Activated CD4-positive, alpha-beta T cell treated with anti-CD3 and anti-CD28 coated beads for 36 hours (primary cell): ENCODE results near the gene FAM135A. TPM values are rescaled to one million over a fixed set of nuclear protein-coding genes. Genes with fewer than 3 reads are reported as not detected.
A peak's percentile ranks its signal among the peaks of the same experiment; 100 is the strongest.
"Not testable (repeated sequence)": the region's sequence is repeated elsewhere in the genome, so short reads cannot be mapped to it uniquely, and the experiment has no call there.

Experiments
- ATAC-seq: fragments of 200-7000 bp; cut with Tn5 transposase; one replicate; pipeline ENCODE4 v1.10.0; 2021; ENCODE audit warnings: mild to moderate bottlenecking, moderate library complexity
- CTCF ChIA-PET: fragments of 350-600 bp; sonication (Branson Sonifier 250); formaldehyde crosslinking; loops from one replicate; lab custom pipeline; 2021; ENCODE audit warnings: antibody characterized with exemption; lab: Charles Lee
- POLR2A ChIA-PET: fragments of 350-600 bp; sonication (Branson Sonifier 250); formaldehyde crosslinking; loops from one replicate; lab custom pipeline; 2021; ENCODE audit warnings: antibody characterized with exemption, inconsistent platforms; lab: Charles Lee
- DNase-seq: peaks from one replicate; pipeline ENCODE4 v3.0.0-alpha.2; 2020
- H3K27ac Mint-ChIP-seq: one replicate; pipeline ENCODE4 v1.8.0; 2021; ENCODE audit warnings: mixed read lengths
- H3K27me3 Mint-ChIP-seq: one replicate; pipeline ENCODE4 v1.8.0; 2021; ENCODE audit warnings: mixed read lengths
- H3K36me3 Mint-ChIP-seq: one replicate; pipeline ENCODE4 v1.8.0; 2021; ENCODE audit warnings: low read depth, mixed read lengths
- H3K4me1 Mint-ChIP-seq: one replicate; pipeline ENCODE4 v1.8.0; 2021; ENCODE audit warnings: mixed read lengths
- H3K4me3 Mint-ChIP-seq: one replicate; pipeline ENCODE4 v1.8.0; 2021; ENCODE audit warnings: mild to moderate bottlenecking, moderate library complexity, mixed read lengths
- H3K9me3 Mint-ChIP-seq: one replicate; pipeline ENCODE4 v1.8.0; 2021; ENCODE audit warnings: low read depth, mixed read lengths
- intact Hi-C, 2 experiments: fragments of 100-400 bp; cut with DNase I in 1 of 2; cut with micrococcal nuclease in 1 of 2; formaldehyde crosslinking; loops; one replicate each; pipeline versions ENCODE4 v1.14.2 to v1.15.1; 2022 to 2024; cut with DNase I, micrococcal nuclease
- total RNA-seq, 2 experiments: library from RNA; stranded (reverse); gene quantifications; one replicate each; pipeline ENCODE4 v1.2.3, GENCODE V29; 2021

The FAM135A gene
- total RNA-seq, 2 experiments from 2014 or later = 7.6 to 7.8 TPM

GRCh38 chr6:70575899-70576495 is 162.7 kb downstream of the FAM135A start:
- H3K27me3 Mint-ChIP-seq = no peaks in the 10 kb centered on the region
- no peak for DNase-seq
- peaks cover 9% of the 10 kb centered on the region for H3K36me3 Mint-ChIP-seq
- H3K4me1 Mint-ChIP-seq = no peaks in the 10 kb centered on the region
- peak overlapping the region; percentile 17 for H3K27ac Mint-ChIP-seq
- ATAC-seq = no peak
- POLR2A ChIA-PET = no interaction called here
- CTCF ChIA-PET = interaction anchor here (0.8 kb wide), 1 partner anchor 151 kb away, joined by 3 read pairs; no protein-coding TSS in a partner anchor
- intact Hi-C loops = no loop called here
- H3K9me3 Mint-ChIP-seq = no peaks in the 10 kb centered on the region
- no peak overlapping the region for H3K4me3 Mint-ChIP-seq

DNA sequence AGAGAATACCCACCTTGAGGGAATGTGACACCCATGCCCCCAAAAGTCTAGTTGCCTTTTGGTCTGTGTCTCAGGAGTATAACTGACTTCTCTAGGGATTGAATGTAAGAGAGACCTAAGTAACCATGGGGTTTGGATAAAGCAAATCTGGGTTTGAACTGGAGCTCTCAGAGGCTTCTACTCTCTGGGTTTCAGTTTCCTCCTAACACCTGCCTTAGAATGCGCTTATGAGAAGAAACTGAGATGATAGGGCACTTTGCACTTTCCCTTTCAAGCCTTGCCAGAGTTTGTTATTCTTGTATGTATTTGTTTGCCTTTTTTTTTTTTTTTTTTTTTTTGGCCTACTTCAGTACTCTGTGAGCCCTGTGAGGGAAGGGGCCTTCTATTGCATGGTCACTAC is 172.8 kb downstream of the FAM135A start:
- ChIA-PET POLR2A (no interaction called here), CTCF (interaction anchor here (0.8 kb wide), 1 partner anchor 15 kb away, joined by 4 read pairs; no protein-coding TSS in a partner anchor)
- Mint-ChIP-seq H3K4me1 (no peaks in the 10 kb centered on the region), H3K27me3 (no peaks in the 10 kb centered on the region), H3K4me3 (no peak overlapping the region), H3K36me3 (peaks cover 30% of the 10 kb centered on the region), H3K9me3 (no peaks in the 10 kb centered on the region), H3K27ac (no peak overlapping the region)
- intact Hi-C loops = no loop called here
- ATAC-seq = no peak
- DNase-seq = no peak

DNA sequence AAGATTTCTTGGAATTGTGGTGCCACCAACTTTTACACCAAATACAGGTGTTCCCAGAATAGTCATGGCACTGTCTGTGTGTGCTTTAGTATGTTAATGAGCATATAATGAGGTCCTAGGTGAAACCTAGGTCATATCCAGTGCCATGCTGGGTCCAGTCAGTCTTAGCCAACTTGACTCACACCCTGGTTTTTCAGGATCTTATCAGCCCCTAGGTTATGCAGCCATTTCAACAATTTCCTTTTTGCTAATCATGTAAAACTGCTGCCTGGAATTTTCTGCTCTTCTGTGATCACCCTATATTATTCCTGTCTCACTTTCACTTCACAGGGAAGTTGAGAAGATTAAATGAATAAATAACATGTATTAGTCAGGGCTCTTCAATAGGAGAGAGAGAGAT is 177.1 kb downstream of the FAM135A start:
- Mint-ChIP-seq H3K27me3 (no peaks in the 10 kb centered on the region), H3K27ac (no peak overlapping the region), H3K4me3 (no peak overlapping the region), H3K36me3 (peaks cover 15% of the 10 kb centered on the region), H3K4me1 (no peaks in the 10 kb centered on the region), H3K9me3 (peaks cover 4% of the 10 kb centered on the region)
- ChIA-PET POLR2A (no interaction called here), CTCF (no interaction called here)
- ATAC-seq = no peak
- DNase-seq = no peak
- intact Hi-C loops = no loop called here

DNA sequence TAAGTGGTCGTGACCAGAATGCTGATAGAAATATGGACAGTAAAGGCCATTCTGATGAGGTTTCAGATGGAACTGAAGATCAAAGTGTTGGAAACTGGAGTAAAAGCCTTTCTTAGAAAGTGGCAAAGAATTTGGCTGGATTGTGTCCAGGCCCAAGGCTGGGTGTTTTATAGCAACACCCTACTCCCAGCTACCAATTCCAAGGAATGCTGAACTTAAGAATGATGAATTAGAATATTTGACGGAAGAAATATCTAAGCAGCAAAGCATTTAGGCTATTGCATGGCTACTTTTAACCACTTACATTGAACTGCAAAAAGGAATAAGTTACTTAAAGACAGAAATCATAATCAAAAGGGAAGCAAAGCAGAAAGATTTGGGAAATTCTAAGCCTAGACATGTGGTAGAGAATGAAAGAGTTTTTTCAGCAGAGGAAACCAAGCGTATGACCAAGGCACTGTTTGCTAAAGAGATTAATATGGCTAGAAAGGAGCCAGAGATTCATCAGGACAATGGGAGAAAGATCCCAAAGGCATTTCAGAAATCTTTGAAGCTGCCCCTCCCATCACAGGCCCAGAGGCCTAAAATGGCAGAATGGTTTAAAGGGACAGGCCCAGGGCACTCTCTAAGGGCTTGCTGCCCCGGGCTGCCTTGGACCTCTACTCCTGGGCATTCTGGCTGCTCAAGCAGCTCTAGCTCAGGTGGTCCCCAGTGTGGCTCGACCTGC is 179.2 kb downstream of the FAM135A start:
- Mint-ChIP-seq H3K36me3 (peaks cover 10% of the 10 kb centered on the region), H3K9me3 (peaks cover 4% of the 10 kb centered on the region), H3K27me3 (no peaks in the 10 kb centered on the region), H3K4me3 (no peak overlapping the region), H3K4me1 (no peaks in the 10 kb centered on the region), H3K27ac (no peak overlapping the region)
- CTCF ChIA-PET = interaction anchor here (0.8 kb wide), 1 partner anchor 26 kb away, joined by 3 read pairs; the partner anchor contains the start of gene SDHAF4
- no peak for DNase-seq
- intact Hi-C loops = no loop called here
- POLR2A ChIA-PET = no interaction called here
- ATAC-seq = no peak

- ATAC-seq = no peak
- peaks cover 10% of the 10 kb centered on the region for H3K36me3 Mint-ChIP-seq
- H3K27ac Mint-ChIP-seq = no peak overlapping the region
- H3K9me3 Mint-ChIP-seq = peaks cover 4% of the 10 kb centered on the region
- no peak overlapping the region for H3K4me3 Mint-ChIP-seq
- no peaks in the 10 kb centered on the region for H3K27me3 Mint-ChIP-seq
- no peak for DNase-seq
- POLR2A ChIA-PET = no interaction called here
- intact Hi-C loops = no loop called here
- CTCF ChIA-PET = interaction anchor here (0.6 to 0.8 kb wide), 2 partner anchors 27 to 222 kb away, joined by 3 read pairs; partner anchors contain the start of gene SDHAF4
- H3K4me1 Mint-ChIP-seq = no peaks in the 10 kb centered on the region
These were observed 179.8 kb downstream of the FAM135A start for GRCh38 chr6:70593118-70593486.

DNA sequence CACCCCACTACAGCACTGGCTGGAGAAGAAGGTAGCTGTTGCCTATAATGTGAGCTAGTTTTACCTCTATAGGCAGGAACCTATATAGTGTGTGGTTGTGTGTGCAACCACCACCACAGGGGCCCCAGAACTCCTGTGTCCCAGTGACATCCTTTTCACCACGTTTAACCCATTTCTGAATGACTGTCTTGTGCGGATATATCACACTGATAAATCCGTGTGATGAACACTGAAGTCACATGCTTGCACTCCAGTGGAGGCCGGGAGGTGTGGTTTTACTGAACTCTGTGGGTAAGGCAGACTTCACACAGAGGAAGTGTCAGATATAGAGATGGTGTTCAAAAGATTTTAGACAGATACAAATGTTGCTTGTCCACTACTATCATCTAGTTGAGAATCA is 185.9 kb downstream of the FAM135A start:
- Mint-ChIP-seq H3K4me3 (no peak overlapping the region), H3K27ac (no peak overlapping the region), H3K4me1 (peaks cover 4% of the 10 kb centered on the region), H3K27me3 (no peaks in the 10 kb centered on the region), H3K9me3 (peaks cover 4% of the 10 kb centered on the region), H3K36me3 (peaks cover 3% of the 10 kb centered on the region)
- intact Hi-C loops = no loop called here
- DNase-seq (peak; percentile 32), ATAC-seq (peak; percentile 86)
- POLR2A ChIA-PET = no interaction called here
- CTCF ChIA-PET = interaction anchor here (1.0 kb wide), 1 partner anchor 32 kb away, joined by 3 read pairs; the partner anchor contains the start of gene SDHAF4

- peaks cover 3% of the 10 kb centered on the region for H3K36me3 Mint-ChIP-seq
- peaks cover 10% of the 10 kb centered on the region for H3K9me3 Mint-ChIP-seq
- intact Hi-C loops = no loop called here
- H3K4me1 Mint-ChIP-seq = peaks cover 4% of the 10 kb centered on the region
- no peak for ATAC-seq
- ChIA-PET POLR2A (no interaction called here), CTCF (interaction anchor here (0.6 kb wide), 1 partner anchor 15 kb away, joined by 4 read pairs; no protein-coding TSS in a partner anchor)
- no peak overlapping the region for H3K4me3 Mint-ChIP-seq
- H3K27me3 Mint-ChIP-seq = no peaks in the 10 kb centered on the region
- no peak overlapping the region for H3K27ac Mint-ChIP-seq
- no peak for DNase-seq
These were observed 187.7 kb downstream of the FAM135A start for GRCh38 chr6:70601014-70601413.

GRCh38 chr6:70604254-70604653 is 190.9 kb downstream of the FAM135A start:
- H3K4me1 Mint-ChIP-seq = peaks cover 7% of the 10 kb centered on the region
- no peaks in the 10 kb centered on the region for H3K27me3 Mint-ChIP-seq
- H3K4me3 Mint-ChIP-seq = no peak overlapping the region
- H3K27ac Mint-ChIP-seq = no peak overlapping the region
- peaks cover 3% of the 10 kb centered on the region for H3K36me3 Mint-ChIP-seq
- intact Hi-C loops = no loop called here
- no peak for DNase-seq
- POLR2A ChIA-PET = no interaction called here
- CTCF ChIA-PET = no interaction called here
- no peak for ATAC-seq
- peaks cover 11% of the 10 kb centered on the region for H3K9me3 Mint-ChIP-seq

GRCh38 chr6:70607371-70607770 is 194.1 kb downstream of the FAM135A start:
- intact Hi-C loops, H3K27me3 Mint-ChIP-seq, H3K27ac Mint-ChIP-seq, CTCF ChIA-PET, H3K4me3 Mint-ChIP-seq, ATAC-seq, H3K36me3 Mint-ChIP-seq, POLR2A ChIA-PET, DNase-seq, H3K4me1 Mint-ChIP-seq: not testable (repeated sequence)
- peaks cover 11% of the 10 kb centered on the region for H3K9me3 Mint-ChIP-seq

- H3K4me1 Mint-ChIP-seq, H3K4me3 Mint-ChIP-seq, CTCF ChIA-PET, DNase-seq, H3K27ac Mint-ChIP-seq, H3K36me3 Mint-ChIP-seq, ATAC-seq, H3K9me3 Mint-ChIP-seq, intact Hi-C loops, H3K27me3 Mint-ChIP-seq, POLR2A ChIA-PET: not testable (repeated sequence)
These were observed 195.9 kb downstream of the FAM135A start for GRCh38 chr6:70609181-70609580.
